ENCODE data around the gene KLF17. TPM values are rescaled to one million over a fixed set of nuclear protein-coding genes. Genes with fewer than 3 reads are reported as not detected.
"Not testable (repeated sequence)": the region's sequence is repeated elsewhere in the genome, so short reads cannot be mapped to it uniquely, and the experiment has no call there.

Gene KLF17
- total RNA-seq, 1 donor from 2014 or later = not detected

GRCh38 chr1:44108241-44108640 lies 10.4 kb upstream of the KLF17 start:
- ATAC-seq (no peak), DNase-seq (ENCODE audit: low spot score) (no peak)

GRCh38 chr1:44108971-44109370 lies 9.7 kb upstream of the KLF17 start:
- ATAC-seq (no peak), DNase-seq (ENCODE audit: low spot score) (no peak)

GRCh38 chr1:44110916-44111315 lies 7.7 kb upstream of the KLF17 start:
- DNase-seq (ENCODE audit: low spot score) = no peak
- no peak for ATAC-seq

GRCh38 chr1:44111861-44112260 lies 6.8 kb upstream of the KLF17 start:
- peak; percentile 21 for ATAC-seq
- DNase-seq (ENCODE audit: low spot score) = no peak

GRCh38 chr1:44112486-44112885 lies 6.1 kb upstream of the KLF17 start:
- no peak for ATAC-seq
- DNase-seq (ENCODE audit: low spot score) = no peak

- no peak for ATAC-seq
- no peak for DNase-seq (ENCODE audit: low spot score)
These were observed 5.5 kb upstream of the KLF17 start for GRCh38 chr1:44113095-44113609.

GRCh38 chr1:44114098-44114497 lies 4.5 kb upstream of the KLF17 start:
- DNase-seq (ENCODE audit: low spot score) (no peak), ATAC-seq (no peak)

- ATAC-seq; DNase-seq (ENCODE audit: low spot score): not testable (repeated sequence)
These were observed 1.3 kb upstream of the KLF17 start for GRCh38 chr1:44117272-44117671.

- ATAC-seq (no peak), DNase-seq (ENCODE audit: low spot score) (no peak)
These were observed 904 bp downstream of the KLF17 start for GRCh38 chr1:44119525-44119924.

GRCh38 chr1:44120398-44120949 lies 1.9 kb downstream of the KLF17 start:
- ATAC-seq (no peak), DNase-seq (ENCODE audit: low spot score) (no peak)

GRCh38 chr1:44129616-44130500 lies 11.2 kb downstream of the KLF17 start:
- no peak for DNase-seq (ENCODE audit: low spot score)
- ATAC-seq = no peak

GRCh38 chr1:44131411-44131810 lies 12.8 kb downstream of the KLF17 start:
- ATAC-seq (no peak), DNase-seq (ENCODE audit: low spot score) (no peak)

GRCh38 chr1:44134071-44134920 lies 15.7 kb downstream of the KLF17 start:
- no peak for DNase-seq (ENCODE audit: low spot score)
- no peak for ATAC-seq

- no peak for DNase-seq (ENCODE audit: low spot score)
- ATAC-seq = no peak
These were observed 17.3 kb downstream of the KLF17 start for GRCh38 chr1:44135886-44136285.

- ATAC-seq = no peak
- DNase-seq (ENCODE audit: low spot score) = peak; percentile 34
These were observed 19.6 kb downstream of the KLF17 start for GRCh38 chr1:44138239-44138638.

GRCh38 chr1:44139565-44139964 lies 20.9 kb downstream of the KLF17 start:
- DNase-seq (ENCODE audit: low spot score); ATAC-seq: not testable (repeated sequence)

- ATAC-seq (no peak), DNase-seq (ENCODE audit: low spot score) (no peak)
These were observed 22.9 kb downstream of the KLF17 start, which contains the start of gene KLF18 for GRCh38 chr1:44141531-44141930. Gene KLF18 (minus strand): TSS chr1:44141631. CDS start chr1:44141631, 0 bp downstream.

GRCh38 chr1:44144962-44145756 lies 26.5 kb downstream of the KLF17 start:
- DNase-seq (ENCODE audit: low spot score) (no peak), ATAC-seq (no peak)

- ATAC-seq (no peak), DNase-seq (ENCODE audit: low spot score) (no peak)
These were observed 28.1 kb downstream of the KLF17 start for GRCh38 chr1:44146536-44147361.

Measured in left lobe of liver (tissue), 2 donors.